GM12878 (cell line): ENCODE measurements around the gene EFNA2. TPM values are rescaled to one million over a fixed set of nuclear protein-coding genes. Genes with fewer than 3 reads are reported as not detected.

Experiments used
- ATF7 ChIP-seq: fragments of 450-650 bp; IDR thresholded peaks from 2 replicates; pipeline ENCODE4 v1.6.1; 2016; ENCODE audit warnings: low read depth, mild to moderate bottlenecking
- CHD1 ChIP-seq: IDR thresholded peaks from 2 replicates; pipeline ENCODE4 v1.6.1; 2012; ENCODE audit warnings: low read depth, low read length, improper control_type of control experiment
- CHD4 ChIP-seq: fragments of 200-600 bp; sonication (generic); IDR thresholded peaks from 2 replicates; pipeline ENCODE4 v1.6.1; 2016; ENCODE audit warnings: mild to moderate bottlenecking
- E2F8 ChIP-seq: fragments of 450-650 bp; IDR thresholded peaks from 2 replicates; pipeline ENCODE4 v1.6.1; 2018; ENCODE audit warnings: mild to moderate bottlenecking, low read depth, moderate library complexity; ENCODE audit not compliant: partially characterized antibody
- E4F1 ChIP-seq: fragments of 450-650 bp; IDR thresholded peaks from 2 replicates; pipeline ENCODE4 v1.6.1; 2018; ENCODE audit warnings: borderline replicate concordance, mild to moderate bottlenecking; ENCODE audit not compliant: partially characterized antibody
- ESRRA ChIP-seq: IDR thresholded peaks from 2 replicates; pipeline ENCODE4 v1.6.1; 2012; ENCODE audit warnings: mild to moderate bottlenecking, low read length, improper control_type of control experiment
- GATAD2B ChIP-seq: fragments of 450-650 bp; conservative IDR thresholded peaks from 2 replicates; pipeline ENCODE4 v1.6.1; 2017; ENCODE audit warnings: low read depth, mild to moderate bottlenecking, moderate library complexity
- HCFC1 ChIP-seq: fragments of 150-350 bp; IDR thresholded peaks from 2 replicates; pipeline ENCODE4 v1.6.1; 2014; ENCODE audit warnings: low read length
- IRF4 ChIP-seq: IDR thresholded peaks from 2 replicates; pipeline ENCODE4 v1.6.1; 2011; ENCODE audit warnings: low read depth, low read length
- KAT2A ChIP-seq: conservative IDR thresholded peaks from 2 replicates; pipeline ENCODE4 v1.6.1; 2011; ENCODE audit warnings: low read depth, low read length; ENCODE audit not compliant: control insufficient read depth
- MTA2 ChIP-seq: fragments of 450-650 bp; IDR thresholded peaks from 2 replicates; pipeline ENCODE4 v1.6.1; 2016; ENCODE audit warnings: low read depth, mild to moderate bottlenecking, moderate library complexity
- PAX8 ChIP-seq: fragments of 450-650 bp; IDR thresholded peaks from 2 replicates; pipeline ENCODE4 v1.6.1; 2017; ENCODE audit warnings: mild to moderate bottlenecking, moderate library complexity
- POU2F2 ChIP-seq: IDR thresholded peaks from 3 replicates; pipeline ENCODE4 v1.6.1; 2011; ENCODE audit warnings: low read depth, mild to moderate bottlenecking, low read length, borderline replicate concordance
- PRDM15 ChIP-seq: fragments of 450-650 bp; formaldehyde crosslinking; IDR thresholded peaks from 2 replicates; pipeline ENCODE4 v1.4.0; 2020; ENCODE audit warnings: mild to moderate bottlenecking, moderate library complexity
- RBBP5 ChIP-seq: fragments of 200-600 bp; sonication (generic); conservative IDR thresholded peaks from 2 replicates; pipeline ENCODE4 v1.6.1; 2016
- SIX5 ChIP-seq: IDR thresholded peaks from 2 replicates; pipeline ENCODE4 v1.6.1; 2011; ENCODE audit warnings: mild to moderate bottlenecking, low read depth, low read length, moderate library complexity; ENCODE audit not compliant: severe bottlenecking
- STAT3 ChIP-seq: IDR thresholded peaks from 2 replicates; pipeline ENCODE4 v1.6.1; 2011; ENCODE audit warnings: low read depth, low read length, improper control_type of control experiment
- TCF12 ChIP-seq: IDR thresholded peaks from 2 replicates; pipeline ENCODE4 v1.6.1; 2011; ENCODE audit warnings: low read depth, mild to moderate bottlenecking, low read length
- YY1 ChIP-seq: IDR thresholded peaks from 2 replicates; pipeline ENCODE4 v1.6.1; 2011; ENCODE audit warnings: low read depth, mild to moderate bottlenecking, low read length
- ZBED1 ChIP-seq: IDR thresholded peaks from 2 replicates; pipeline ENCODE4 v1.6.1; 2016; ENCODE audit warnings: borderline replicate concordance
- polyA plus RNA-seq, 11 experiments: library from polyadenylated mRNA; depleted of rRNA in 4 of 11; unstranded in 6 of 11; stranded (reverse) in 5 of 11; fragments of >200 nt; fragmentation: Nextera tagmentation in 4 of 11; fragmentation: Illumina TruSeq in 1 of 11; extraction: Ambion mirVana in 4 of 11; extraction: Trizol in 1 of 11; gene quantifications; 1 replicate in 1 of 11; 2 replicates in 10 of 11; pipeline versions ENCODE4 v1.2.1 to v1.2.3, GENCODE V29; 2011 to 2016; ENCODE audit warnings: inconsistent platforms in 2 of 11, missing spikeins in 2 of 11, low read depth in 1 of 11
- total RNA-seq, 4 experiments: library from RNA; depleted of rRNA in 3 of 4; stranded (reverse); fragments of >200 nt in 3 of 4; fragmentation: Illumina TruSeq in 1 of 4; extraction: Trizol in 1 of 4; gene quantifications; 2 replicates each; pipeline versions ENCODE4 v1.2.1 to v1.2.3, GENCODE V29; 2013 to 2021
- TF ChIP-seq, protein P1 (sequence below): fragments of 450-650 bp; IDR thresholded peaks from 2 replicates; pipeline ENCODE4 v1.6.1; 2014; ENCODE audit warnings: mild to moderate bottlenecking

EFNA2 gene
- total and polyA plus RNA-seq, 10 of the 15 experiments (the other 5 are each of a cell fraction or from before 2014, with no cell fraction given): not detected

GRCh38 chr19:1264801-1265614 is 20.7 kb upstream of the EFNA2 start (continued):
- TF ChIP-seq PRDM15 (CRISPR knock-in tag) (no peak), SIX5 (no peak), POU2F2 (no peak), HCFC1 (no peak), RBBP5 (no peak), TCF12 (peak; percentile 82; the same call in 1 of the 2 replicates), E4F1 (no peak), IRF4 (0 out of 2 replicates have a peak, but pooled peaks have one; percentile 45), PAX8 (no peak), E2F8 (no peak), CHD1 (no peak), YY1 (peak; percentile 13; the same call in 1 of the 2 replicates), CHD4 (no peak), ATF7 (0 out of 2 replicates have a peak, but pooled peaks have one; percentile 38), ZBED1 (no peak), MTA2 (peak; percentile 42; the same call in 1 of the 2 replicates), ESRRA (no peak), STAT3 (no peak), GATAD2B (peak; percentile 56; the same call in 1 of the 2 replicates), KAT2A (no peak)
- TF ChIP-seq, protein P1, sequence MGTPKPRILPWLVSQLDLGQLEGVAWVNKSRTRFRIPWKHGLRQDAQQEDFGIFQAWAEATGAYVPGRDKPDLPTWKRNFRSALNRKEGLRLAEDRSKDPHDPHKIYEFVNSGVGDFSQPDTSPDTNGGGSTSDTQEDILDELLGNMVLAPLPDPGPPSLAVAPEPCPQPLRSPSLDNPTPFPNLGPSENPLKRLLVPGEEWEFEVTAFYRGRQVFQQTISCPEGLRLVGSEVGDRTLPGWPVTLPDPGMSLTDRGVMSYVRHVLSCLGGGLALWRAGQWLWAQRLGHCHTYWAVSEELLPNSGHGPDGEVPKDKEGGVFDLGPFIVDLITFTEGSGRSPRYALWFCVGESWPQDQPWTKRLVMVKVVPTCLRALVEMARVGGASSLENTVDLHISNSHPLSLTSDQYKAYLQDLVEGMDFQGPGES: 0 out of 2 replicates have a peak, but pooled peaks have one; percentile 21
